Omental fat pad (tissue), 4 donors: ENCODE data around the gene HS1BP3. TPM values are rescaled to one million over a fixed set of nuclear protein-coding genes. Genes with fewer than 3 reads are reported as not detected.

Source experiments
- ATAC-seq: fragments of 150-250 bp; one replicate; pipeline ENCODE4 v1.9.1; 2016; ENCODE audit warnings: mild to moderate bottlenecking, moderate library complexity; ENCODE audit not compliant: low FRiP score
- DNase-seq: peaks from one replicate; pipeline ENCODE4 v3.0.0-alpha.2; 2019; ENCODE audit warnings: low spot score
- CTCF ChIP-seq, 3 donors: fragments of 450-650 bp; IDR thresholded peaks; one replicate each; pipeline ENCODE4 v1.5.1; 2016 to 2017; ENCODE audit warnings: antibody characterized with exemption in 3 of 3, mild to moderate bottlenecking in 3 of 3, moderate library complexity in 2 of 3
- total RNA-seq, 4 donors: library from RNA; depleted of rRNA; stranded (reverse); fragments of >200 nt; gene quantifications; one replicate each; pipeline ENCODE4 v1.1.0, GENCODE V29; 2016

Gene HS1BP3
- total RNA-seq, 4 donors from 2014 or later, result 17.7 to 30.3 (median 22.8) TPM

GRCh38 chr2:20648206-20648605 lies 2.7 kb downstream of the HS1BP3 start:
- ATAC-seq (no peak), DNase-seq (no peak)
- TF ChIP-seq CTCF (IDR thresholded peaks at IDR 0.05), result no peak

GRCh38 chr2:20647738-20648137 lies 3.2 kb downstream of the HS1BP3 start:
- DNase-seq (no peak), ATAC-seq (no peak)
- TF ChIP-seq CTCF (IDR thresholded peaks at IDR 0.05), result no peak

GRCh38 chr2:20647211-20647610 lies 3.7 kb downstream of the HS1BP3 start:
- no peak for ATAC-seq
- DNase-seq, result no peak
- TF ChIP-seq CTCF (IDR thresholded peaks at IDR 0.05), result no peak

- ATAC-seq (no peak), DNase-seq (no peak)
- no peak for TF ChIP-seq CTCF (IDR thresholded peaks at IDR 0.05)
Measured at GRCh38 chr2:20646446-20646845, 4.5 kb downstream of the HS1BP3 start.

GRCh38 chr2:20645761-20646160 lies 5.1 kb downstream of the HS1BP3 start:
- TF ChIP-seq CTCF (IDR thresholded peaks at IDR 0.05), result no peak
- ATAC-seq, result no peak
- no peak for DNase-seq

- no peak for TF ChIP-seq CTCF (IDR thresholded peaks at IDR 0.05)
- ATAC-seq (no peak), DNase-seq (no peak)
Measured at GRCh38 chr2:20645301-20645701, 5.6 kb downstream of the HS1BP3 start.

GRCh38 chr2:20643826-20644225 lies 7.1 kb downstream of the HS1BP3 start:
- DNase-seq, result no peak
- ATAC-seq, result no peak
- no peak for TF ChIP-seq CTCF (IDR thresholded peaks at IDR 0.05)
